ENCODE results near the gene SORCS2.

The SORCS2 gene

DNA sequence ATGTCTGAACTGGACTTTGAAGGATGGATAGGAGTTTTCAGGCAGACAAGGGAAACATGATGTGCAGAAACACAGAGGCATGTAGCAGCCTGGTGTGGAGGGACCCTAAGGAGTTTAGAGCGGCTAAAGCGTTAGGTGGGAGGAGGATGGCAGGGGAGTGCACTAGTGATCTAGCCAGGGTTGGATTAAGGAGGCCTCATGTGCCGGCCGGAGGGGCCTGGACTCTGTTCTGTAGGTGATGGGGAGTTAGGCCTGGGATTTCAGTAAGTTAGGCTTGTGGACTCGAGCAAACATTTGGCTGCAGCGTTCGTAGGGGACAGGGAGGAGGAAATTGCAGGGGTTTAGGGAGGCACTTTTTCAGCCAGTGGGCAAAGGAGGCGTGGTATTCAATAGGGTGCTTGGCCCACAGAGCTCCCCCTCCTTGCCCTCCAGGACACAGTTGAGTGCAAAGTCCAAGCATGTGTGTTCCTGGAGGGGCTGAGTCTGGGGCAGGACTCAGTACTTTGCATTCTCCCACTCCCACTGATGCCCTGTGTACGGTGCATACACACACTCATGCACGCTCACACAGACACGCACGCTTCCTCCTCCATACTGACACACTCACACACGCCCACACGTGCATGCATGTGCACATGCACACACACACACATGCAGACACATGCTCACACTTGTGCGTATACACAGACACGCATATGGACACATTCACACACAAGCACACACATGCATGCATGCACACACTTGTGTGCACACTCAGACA, 223.8 kb downstream of the SORCS2 start:
- DNase-seq (ENCODE audit: low spot score): no peak

DNA sequence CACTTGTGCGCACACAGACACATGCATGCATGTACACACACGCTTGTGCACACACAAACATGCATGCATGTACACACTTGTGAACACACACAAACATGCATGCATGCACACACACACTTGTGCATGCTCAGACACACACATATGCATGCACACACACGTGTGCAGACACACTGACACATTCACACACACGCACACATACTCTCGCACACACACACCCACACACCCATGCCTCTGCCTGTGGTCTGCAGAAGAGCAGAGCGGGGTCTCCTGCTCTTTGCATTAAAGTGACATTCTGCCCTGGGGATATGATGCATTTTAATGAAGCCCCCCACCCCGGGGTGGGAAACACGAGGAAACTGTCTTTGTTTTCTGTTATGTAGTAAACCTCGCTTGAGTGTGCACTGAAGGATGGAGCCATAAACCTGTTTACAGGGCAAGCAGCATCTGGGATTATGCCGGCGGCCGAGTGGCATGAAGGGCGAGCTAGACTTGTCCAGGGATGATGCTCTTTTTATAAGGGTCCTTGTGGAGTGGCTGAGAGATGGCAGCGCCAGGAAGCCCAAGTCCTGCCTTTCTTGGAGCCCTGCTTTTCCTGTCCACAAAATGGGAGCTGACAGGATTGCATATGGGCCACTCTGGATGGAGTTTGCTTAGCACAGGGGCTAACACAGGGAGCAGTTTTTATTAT, 224.6 kb downstream of the SORCS2 start:
- DNase-seq (ENCODE audit: low spot score): no peak

DNA sequence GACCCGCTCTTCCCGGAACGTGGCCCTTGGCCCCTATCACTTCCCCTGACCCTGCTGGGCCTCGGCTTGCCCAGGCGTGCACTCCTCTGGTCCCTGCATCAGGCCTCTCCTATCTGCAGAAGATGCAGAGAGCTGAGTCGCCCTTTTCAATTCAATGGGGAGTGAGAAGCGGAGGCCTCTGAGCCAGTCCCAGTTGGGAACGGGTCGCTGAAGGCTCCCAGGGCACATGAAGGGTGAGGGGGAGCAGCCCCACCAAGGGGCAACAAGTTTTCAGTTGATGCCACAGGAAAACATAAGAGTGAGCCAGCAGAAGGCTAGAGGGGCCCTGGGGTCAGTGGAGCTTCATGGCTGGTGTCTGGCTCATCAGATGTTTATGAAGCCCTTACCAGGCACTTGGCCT, 225.3 kb downstream of the SORCS2 start:
- DNase-seq (ENCODE audit: low spot score): no peak

DNA sequence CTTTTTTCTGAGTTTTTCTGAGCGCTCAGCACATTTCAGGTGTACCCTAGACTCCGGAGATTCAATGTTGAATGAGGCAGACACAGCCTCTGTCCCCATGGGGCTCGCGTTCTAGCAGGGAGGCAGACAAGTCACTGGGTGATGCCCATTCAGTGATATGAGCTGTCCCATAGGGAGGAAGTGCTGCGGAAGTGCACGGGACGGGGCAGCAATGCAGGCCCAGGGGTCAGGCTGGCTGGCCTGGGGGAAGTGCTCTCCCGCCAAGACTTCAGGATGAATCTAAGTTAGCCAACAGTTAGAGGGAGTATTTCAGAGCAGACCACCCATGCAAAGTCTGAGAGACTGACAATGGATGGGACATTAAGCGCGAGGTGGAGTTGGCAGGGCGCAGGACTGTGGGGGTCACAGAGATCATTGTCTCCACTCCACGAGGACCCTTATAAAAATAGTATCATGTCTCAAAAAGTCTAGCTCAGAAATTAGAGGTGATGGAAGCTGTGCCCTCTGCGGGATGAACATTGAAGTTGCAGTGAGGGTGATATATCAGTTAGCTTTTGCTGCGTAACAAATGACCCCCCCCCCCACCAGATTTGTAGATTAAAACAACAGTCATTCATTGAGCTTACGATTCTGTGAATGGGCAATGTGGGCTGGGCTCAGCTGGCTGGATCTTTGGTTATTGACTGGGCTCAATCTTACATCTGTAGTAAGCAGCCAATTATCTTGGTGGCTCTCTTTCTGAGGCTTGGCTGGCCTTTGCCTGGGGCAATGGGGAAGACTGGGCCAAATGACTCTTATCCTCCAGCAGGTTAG, 226.0 kb downstream of the SORCS2 start:
- DNase-seq (ENCODE audit: low spot score): no peak

DNA sequence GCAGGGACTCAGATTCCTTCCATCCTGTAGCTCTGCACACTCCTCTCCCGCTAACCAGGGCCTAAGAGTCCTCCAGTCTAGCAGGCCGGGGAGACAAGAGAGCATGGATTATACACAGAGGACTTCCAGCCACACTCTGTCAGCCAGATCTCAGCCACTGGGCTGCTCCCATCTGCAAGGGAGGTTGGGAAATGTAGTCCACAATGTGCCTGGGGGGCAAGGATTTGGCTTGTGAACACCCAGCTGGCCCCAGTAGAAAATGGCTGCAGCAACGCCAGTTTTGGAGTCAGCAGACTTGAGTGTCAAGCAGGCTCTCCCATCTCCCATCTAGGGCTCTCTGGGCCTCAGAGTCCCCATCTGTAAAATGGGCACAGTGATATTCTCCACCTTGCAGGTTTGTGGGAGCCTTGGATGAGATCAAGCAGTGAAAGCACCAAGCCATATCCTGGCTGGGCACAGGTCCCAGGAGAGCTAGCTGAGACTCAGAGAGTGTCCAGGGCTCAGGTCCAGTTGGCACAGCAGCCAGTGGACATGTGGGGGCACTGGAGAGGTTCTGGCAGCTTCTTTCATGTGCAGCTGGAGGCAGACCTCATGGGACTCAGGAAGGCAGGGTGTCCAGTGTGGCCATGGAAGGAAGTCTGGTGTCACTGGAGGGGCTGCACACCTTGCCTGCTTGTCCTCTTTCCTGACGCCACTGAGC, 227.8 kb downstream of the SORCS2 start:
- no peak for DNase-seq (ENCODE audit: low spot score)

DNA sequence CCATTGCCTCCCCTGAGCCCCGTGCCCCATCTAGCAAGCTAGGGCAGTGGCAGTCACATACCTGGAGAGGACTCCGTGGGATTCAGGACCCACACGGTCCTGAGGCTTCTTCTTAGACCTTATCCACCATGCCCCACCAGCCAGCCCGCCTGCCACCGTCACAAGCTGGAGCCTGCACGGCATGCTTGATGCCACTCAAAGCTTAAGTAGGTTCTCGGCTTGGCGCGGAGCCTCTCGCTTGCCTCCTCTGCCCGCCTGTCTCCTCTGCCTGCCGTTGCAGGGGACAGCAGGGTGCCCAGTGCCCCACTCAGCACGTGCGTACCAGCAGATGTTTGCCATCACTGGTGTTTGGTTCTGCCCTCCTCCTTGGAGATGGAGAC, 228.3 kb downstream of the SORCS2 start:
- no peak for DNase-seq (ENCODE audit: low spot score)

DNA sequence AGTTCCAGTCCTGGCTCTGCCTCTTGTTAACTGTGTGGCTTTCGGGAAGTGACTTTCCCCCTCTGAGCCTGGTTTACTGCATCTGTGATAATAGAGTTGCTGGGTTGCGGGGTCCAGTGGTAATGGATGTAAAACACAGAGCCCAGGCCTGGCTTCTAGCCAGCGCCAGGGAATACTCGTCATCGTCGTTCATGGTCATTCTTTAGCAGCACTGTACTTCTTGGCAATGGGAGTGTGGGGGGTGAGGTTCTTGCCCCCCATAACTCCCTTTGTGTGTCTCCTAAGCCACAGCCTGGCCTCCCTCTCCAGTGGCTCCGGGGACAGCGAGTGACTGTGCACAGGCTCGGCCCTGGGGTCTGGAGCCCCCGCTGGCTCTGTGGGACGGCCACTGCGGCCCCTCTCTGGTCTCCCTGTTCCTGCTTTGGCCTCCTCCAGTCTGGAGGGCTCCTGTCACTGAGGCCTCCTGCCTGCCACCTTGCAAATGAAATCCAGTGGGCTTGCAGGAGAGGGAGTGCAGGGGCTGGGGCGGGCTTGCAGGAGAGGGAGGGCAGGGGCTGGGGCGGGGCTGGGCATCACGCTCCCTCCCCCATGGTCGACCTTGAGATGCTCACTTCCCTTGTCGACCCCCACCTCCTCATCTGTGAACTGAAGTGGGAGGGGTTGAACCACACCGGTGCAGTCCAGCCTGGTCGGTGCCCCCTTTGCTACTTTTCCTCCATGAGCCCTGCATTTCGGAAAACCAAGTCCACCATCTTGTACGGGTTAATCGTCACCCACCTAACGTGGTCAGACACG, 229.2 kb downstream of the SORCS2 start:
- DNase-seq (ENCODE audit: low spot score): no peak

DNA sequence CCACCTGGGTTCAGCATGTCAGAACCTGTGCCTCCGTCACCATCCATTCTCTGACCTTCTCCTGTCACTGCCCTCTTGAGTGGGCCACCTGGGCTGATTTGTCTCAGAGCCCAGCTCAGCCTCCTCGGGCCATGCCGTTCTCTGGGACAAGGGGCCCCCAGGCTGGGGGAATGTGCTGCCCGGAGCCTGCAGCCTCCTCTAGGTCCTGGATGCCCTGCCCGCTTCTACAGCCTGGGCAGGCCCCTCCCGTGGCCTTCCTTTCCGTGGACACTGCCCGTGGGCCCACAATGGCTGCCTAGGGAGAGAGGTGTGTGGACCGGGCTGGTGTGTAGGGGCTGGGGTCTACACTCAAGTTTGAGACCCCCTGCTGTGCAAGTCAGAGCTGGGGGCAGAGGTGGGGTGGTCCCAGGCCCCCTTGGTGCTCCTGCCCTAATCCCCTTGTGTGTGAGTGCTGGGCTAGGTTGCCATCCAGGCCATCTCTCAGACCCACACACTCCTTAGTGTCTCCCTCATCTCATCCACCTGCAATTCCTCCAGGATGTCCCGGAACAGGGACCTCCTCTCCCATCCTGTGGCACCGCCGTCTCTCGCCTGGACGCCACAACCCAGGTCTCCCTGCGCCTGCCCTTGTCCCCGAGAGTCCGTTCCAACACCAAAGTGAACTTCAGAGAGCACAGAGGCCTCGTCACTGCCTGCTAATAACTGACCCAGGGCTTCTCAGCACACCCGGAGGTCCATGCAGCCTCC, 230.0 kb downstream of the SORCS2 start:
- DNase-seq (ENCODE audit: low spot score): no peak

DNA sequence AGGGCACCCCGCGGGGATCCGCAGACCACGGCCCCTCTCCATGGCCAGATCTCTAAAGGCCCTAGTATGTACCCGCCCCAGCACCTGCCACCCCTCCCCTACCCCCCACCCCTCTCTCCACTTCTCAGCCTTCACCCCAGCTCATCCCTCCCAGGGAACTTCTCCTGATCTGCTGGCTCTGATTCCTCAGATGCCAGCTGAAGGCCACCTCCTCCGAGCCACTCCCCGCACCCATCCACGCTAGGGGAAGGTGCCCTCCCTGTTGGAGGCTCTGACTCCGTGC, 230.5 kb downstream of the SORCS2 start:
- no peak for DNase-seq (ENCODE audit: low spot score)

DNA sequence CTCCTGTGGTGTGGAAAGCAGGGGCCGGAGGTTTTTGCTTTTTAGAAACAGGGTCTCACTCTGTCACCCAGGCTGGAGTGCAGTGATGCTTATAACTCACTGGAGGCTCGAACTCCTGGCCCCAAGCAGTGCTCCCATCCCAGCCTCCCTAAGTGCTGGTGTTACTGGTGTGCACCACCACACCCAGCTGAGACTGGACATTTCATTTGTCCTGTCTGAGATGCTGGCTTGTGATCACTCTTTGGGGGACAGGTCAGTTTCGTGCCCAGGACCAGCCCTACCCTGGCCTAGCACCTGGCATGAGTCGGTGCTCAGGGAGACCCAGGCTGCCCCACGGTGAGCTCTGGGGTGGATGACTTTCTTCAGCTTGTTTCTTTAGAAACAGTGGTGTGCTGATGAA, 231.1 kb downstream of the SORCS2 start:
- DNase-seq (ENCODE audit: low spot score): no peak

DNA sequence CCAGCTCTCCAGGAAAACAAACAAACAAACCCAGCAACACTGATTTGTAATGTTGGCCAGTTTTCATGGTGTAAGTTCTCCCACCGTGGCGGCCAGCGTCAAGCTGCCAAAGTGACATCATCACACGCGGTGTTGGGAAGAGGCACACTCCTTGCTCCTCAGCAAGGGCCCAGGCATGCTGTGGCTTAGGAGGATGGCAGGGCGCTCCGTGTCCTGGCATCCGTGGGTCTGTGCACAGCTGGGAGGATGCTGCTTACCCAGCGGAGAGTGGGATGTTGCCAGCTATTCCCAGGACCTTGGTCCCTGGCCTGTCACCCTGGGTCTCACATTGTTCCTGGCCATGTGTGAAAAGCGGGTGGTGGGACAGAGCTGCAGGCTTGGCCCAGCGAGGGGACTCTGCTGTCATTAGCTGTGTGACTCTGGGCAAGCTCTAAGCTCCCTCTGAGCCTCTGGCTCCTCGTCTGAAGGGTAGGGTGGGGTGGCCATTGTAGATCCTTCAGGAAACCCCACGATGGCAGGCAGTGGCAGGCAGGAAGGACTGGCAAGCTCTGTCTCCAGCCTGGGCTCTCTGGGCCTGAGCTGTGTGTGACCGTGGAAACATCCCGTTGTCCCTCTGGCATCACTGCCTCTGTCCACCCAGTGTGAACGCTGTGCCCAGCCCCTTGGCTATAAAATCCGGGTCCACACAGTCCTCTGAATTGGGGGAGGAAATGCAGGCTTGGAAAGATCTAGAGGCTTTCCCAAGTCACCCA, 231.6 kb downstream of the SORCS2 start:
- no peak for DNase-seq (ENCODE audit: low spot score)

DNA sequence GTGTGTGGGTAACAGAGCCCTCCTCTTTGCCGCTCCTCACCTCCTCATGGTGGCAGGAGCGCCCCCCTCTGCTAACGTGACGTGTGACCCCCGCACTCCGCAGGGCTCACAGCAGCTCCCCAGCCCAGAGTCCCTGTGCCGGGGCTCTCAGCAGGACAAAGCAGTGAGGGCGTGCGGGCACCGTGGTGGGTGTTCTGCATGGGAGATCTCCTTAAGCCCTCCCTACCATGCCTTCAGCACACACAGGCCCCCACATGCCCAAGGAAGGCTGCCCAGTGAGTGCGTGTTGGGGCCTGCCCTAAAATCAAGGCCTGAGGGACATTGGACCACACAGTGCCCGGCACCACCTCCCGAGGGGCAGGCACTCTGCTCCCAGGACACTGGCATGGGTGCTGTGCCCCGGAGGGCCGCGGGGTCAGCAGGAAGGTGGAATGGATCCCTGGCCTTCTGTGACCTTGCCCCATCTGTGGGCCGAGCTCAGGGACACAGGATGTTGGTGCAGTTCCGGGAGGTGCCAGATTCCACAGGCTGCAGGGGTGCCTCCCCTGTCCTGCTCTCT, 232.3 kb downstream of the SORCS2 start:
- DNase-seq (ENCODE audit: low spot score): no peak

DNA sequence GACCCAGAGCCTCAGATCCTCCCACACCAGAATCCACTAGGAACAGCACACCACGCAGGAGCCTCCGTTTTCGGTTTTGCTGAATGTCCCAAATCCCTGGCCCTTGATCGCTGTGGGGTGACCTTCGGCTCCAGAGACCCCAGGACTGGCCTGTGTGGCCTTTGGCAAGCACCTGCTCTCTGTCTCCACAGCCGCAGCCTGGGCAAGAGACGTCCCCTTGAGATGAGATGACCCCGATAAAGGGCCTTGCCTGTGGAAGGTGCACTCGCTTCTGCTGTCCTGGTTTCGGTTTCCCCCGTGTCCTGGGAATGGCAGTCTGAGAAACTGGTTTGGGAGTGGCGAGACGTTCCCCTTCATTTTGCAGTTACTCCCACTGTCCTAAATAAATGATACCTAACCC, 232.8 kb downstream of the SORCS2 start:
- DNase-seq (ENCODE audit: low spot score): no peak

DNA sequence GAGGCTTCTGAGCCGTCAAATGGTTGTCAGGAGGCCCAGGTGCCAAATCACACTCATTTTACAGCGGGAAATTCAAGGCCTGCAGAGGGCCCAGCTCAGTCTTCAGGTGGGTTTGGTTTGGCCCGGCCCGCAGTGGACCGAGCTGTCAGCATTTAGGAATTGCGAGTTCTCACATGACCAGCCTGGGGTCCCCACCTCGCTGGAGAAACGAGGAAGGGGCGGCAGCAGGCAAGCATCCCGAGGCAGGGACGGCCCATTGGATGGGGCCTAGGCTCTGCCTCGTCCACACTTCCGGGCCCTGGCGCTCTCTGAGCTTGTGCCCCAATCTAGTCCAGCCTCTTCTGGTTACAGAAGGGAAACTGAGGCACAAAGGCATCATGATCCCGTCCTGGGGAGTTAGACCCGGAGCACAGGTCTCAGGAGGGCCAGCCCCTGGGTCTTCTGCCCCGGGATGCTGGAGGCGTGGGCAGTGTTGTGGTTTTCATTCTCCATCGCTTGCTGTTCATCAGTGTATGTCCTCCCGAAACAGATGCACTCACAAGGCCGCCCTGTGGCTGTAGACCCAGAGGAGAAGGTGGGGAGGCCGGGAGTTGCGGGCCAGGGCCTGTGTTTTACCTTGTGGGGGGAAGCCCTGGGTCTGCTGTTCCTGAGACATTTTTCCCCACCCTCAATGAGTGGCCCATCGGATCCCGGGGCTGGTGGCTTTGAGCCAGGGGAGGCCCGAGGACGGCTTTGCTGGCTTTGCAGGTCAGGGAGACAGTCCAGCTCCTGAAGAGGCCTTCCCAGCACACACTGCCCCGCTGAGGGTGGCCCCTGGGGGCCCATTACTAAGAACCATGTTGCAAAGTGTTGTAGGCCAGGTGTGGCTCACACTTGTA, 233.5 kb downstream of the SORCS2 start:
- no peak for DNase-seq (ENCODE audit: low spot score)

DNA sequence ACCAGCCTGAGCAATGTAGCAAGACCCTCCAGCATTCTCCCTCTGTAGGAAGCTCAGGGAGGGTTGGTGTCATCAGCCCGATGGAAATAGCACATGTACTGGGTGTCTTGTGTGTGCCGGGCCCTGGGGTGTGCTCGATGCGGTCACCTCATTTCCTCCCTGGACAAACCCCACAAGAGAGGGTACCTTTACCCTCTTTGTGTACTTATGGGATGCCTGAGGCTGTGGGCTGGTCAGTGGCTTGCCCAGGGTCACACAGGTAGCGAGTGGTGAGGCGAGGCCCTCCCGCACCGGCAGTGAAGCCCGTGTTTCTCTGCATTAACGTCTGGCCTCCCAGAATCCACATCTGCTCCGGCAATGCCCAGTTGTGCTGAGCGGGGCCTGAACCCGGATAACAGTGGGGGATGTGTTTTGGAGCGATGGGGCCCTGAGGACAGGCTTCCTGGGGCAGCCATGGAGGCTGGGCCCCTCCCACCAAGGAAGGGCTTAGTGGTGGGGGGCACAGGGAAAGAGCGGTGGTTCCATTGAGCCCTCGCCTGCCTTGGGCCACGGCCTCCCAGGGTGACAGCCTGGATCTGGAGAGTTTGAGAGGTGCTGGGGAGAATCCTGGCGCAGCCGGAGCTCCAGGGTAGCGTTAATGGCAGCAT, 234.3 kb downstream of the SORCS2 start:
- DNase-seq (ENCODE audit: low spot score): no peak

DNA sequence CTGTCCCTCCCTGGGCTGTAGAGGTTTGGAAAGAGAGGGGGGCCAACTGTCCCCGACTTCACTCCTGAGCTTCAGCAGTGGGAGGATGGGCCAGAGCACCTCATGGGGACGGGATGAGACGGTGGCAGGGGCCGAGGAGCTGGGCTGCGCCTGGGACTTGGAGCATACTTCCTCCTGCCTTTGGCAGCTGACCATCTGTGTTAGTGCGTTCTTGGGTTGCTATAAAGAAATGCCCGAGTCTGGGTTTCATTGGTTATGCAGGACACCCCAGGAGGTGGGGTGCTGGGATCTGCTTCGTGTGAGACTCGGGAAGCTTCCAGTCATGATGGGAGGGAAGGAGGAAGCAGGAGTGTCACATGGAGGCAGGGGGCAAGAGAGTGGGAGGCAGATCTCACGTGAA, 235.0 kb downstream of the SORCS2 start:
- no peak for DNase-seq (ENCODE audit: low spot score)

DNA sequence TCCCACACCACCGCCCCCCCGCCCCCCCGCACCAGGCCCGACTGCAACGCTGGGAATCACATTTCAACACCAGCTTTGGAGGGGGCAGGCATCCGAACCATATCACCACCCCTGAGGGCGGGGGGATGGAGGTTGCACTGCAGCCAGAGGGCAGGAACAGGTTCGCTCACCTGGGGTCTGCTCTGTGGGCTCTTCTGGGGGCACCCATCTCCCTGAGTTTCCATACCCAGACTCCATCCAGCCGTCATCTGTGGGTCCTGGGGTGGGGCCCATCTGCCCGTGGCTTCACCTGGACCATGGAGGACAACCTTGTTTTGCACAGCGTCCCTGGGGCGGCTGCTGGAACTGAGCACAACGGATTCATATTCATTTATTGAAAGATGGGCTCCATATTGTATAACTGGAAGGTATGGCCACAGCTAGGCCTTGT, 235.5 kb downstream of the SORCS2 start:
- DNase-seq (ENCODE audit: low spot score): no peak

DNA sequence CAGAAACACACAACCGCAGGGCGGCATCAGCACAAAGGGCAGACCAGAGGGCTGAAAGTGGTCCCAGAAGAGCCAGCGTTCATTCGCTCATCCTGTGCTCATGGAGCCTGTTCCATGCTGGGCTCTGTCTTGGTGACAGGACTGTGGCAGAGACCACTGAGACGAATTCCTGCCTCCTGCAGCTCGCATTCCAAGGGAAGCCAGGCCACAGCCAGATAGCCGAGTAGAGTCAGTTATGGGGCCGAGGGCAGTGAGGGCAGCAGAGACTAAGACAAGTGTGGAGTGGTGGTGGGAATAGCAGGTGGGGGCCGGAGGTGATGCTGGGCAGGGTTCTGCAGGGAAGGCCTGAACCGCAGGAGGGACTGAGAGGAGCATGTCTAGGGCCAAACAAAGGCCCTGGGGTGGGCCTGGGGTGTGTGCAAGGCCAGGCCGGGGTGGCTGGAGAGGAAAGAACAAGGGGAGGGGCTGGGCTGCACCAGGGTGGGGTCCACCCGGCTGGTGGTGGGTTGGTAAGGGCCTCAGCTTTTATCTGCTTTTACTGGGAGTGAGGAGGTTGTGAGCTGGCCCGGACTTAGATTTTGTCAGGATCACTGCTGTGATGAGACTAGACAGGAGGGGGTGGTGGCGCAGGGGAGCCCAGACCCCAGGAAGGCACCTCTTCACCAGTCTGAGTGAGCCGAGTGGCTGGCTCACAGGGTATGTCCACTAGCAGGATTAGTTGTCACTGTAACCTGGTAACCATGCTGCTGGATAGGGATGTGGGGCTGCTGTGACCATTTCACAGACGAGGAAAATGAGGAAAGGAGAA, 236.1 kb downstream of the SORCS2 start:
- DNase-seq (ENCODE audit: low spot score): no peak

Data from AG08396 (cell line).